DND-41 (cell line): ENCODE measurements around the gene GDPGP1.

Experiments used
- ATAC-seq: fragments of 200-7000 bp; cut with Tn5 transposase; 3 replicates; pipeline ENCODE4 v1.9.1; 2021; ENCODE audit warnings: low read depth; ENCODE audit not compliant: insufficient read depth
- DNase-seq: peaks from one replicate; pipeline ENCODE4 v3.0.0-alpha.2; 2020
- H2AFZ ChIP-seq: 2 replicates; pipeline ENCODE4 v1.6.0; 2012; ENCODE audit warnings: low read depth, low read length
- H3K27ac ChIP-seq: 2 replicates; pipeline ENCODE4 v1.5.1; 2012; ENCODE audit warnings: low read length, inconsistent platforms
- H3K27me3 ChIP-seq: fragments of 200-600 bp; sonication (generic); 2 replicates; pipeline ENCODE4 v1.6.0; 2012; ENCODE audit warnings: low read length, mild to moderate bottlenecking, inconsistent platforms; ENCODE audit not compliant: insufficient read depth, poor library complexity
- H3K36me3 ChIP-seq: 2 replicates; pipeline ENCODE4 v1.5.1; 2012; ENCODE audit warnings: low read length, inconsistent platforms; ENCODE audit not compliant: insufficient read depth
- H3K4me1 ChIP-seq: 2 replicates; pipeline ENCODE4 v1.5.1; 2012; ENCODE audit warnings: mild to moderate bottlenecking, low read length; ENCODE audit not compliant: insufficient read depth
- H3K4me2 ChIP-seq: 2 replicates; pipeline ENCODE4 v1.6.0; 2012; ENCODE audit warnings: mild to moderate bottlenecking, moderate library complexity, low read length, inconsistent platforms; ENCODE audit not compliant: insufficient read depth
- H3K4me3 ChIP-seq, 2 experiments: fragments of 200-600 bp in 1 of 2; shearing (Covaris generic) in 1 of 2; 2 replicates each; pipeline ENCODE4 v1.5.1; 2012 to 2016; ENCODE audit warnings: inconsistent platforms in 2 of 2, low read length in 2 of 2, mild to moderate bottlenecking in 2 of 2, low read depth in 1 of 2, moderate library complexity in 1 of 2
- H3K79me2 ChIP-seq: 2 replicates; pipeline ENCODE4 v1.6.0; 2012; ENCODE audit warnings: low read length, inconsistent platforms; ENCODE audit not compliant: insufficient read depth
- H3K9ac ChIP-seq: 2 replicates; pipeline ENCODE4 v1.6.0; 2012; ENCODE audit warnings: low read depth, mild to moderate bottlenecking, inconsistent platforms, low read length, moderate library complexity
- H3K9me3 ChIP-seq: 2 replicates; pipeline ENCODE4 v1.5.1; 2012; ENCODE audit warnings: low read length, moderate library complexity, mild to moderate bottlenecking, inconsistent platforms; ENCODE audit not compliant: insufficient read depth, severe bottlenecking
- H4K20me1 ChIP-seq: 2 replicates; pipeline ENCODE4 v1.6.0; 2012; ENCODE audit warnings: low read length; ENCODE audit not compliant: insufficient read depth
- CTCF ChIP-seq: IDR thresholded peaks from 2 replicates; pipeline ENCODE4 v1.5.1; 2012; ENCODE audit warnings: borderline replicate concordance, low read length, moderate library complexity, mild to moderate bottlenecking; ENCODE audit not compliant: poor library complexity, severe bottlenecking; ENCODE audit errors: extremely low read depth
- EZH2 ChIP-seq: IDR thresholded peaks from 3 replicates; pipeline ENCODE4 v1.6.1; 2012; ENCODE audit warnings: borderline replicate concordance, low read depth, mild to moderate bottlenecking, moderate library complexity, low read length, inconsistent platforms; ENCODE audit not compliant: severe bottlenecking

Gene GDPGP1

GRCh38 chr15:90227816-90228772 lies 5.9 kb upstream of the GDPGP1 start:
- Histone ChIP-seq H3K79me2 (peaks cover 6% of the 10 kb centered on the region), H3K36me3 (peaks cover 26% of the 10 kb centered on the region), H3K27me3 (no peaks in the 10 kb centered on the region), H3K4me1 (peaks cover 22% of the 10 kb centered on the region), H3K4me3 (no peak overlapping the region), H3K27ac (no peak overlapping the region), H3K9me3 (no peaks in the 10 kb centered on the region), H3K9ac (no peak overlapping the region), H2AFZ (no peak overlapping the region), H4K20me1 (no peaks in the 10 kb centered on the region; the same call in 1 of the 2 replicates), H3K4me2 (no peak overlapping the region)
- no peak for ATAC-seq
- DNase-seq: no peak
- no peak for TF ChIP-seq CTCF
- no peak for TF ChIP-seq EZH2

GRCh38 chr15:90228960-90229359 lies 5.0 kb upstream of the GDPGP1 start:
- no peak for ATAC-seq
- no peak for TF ChIP-seq EZH2
- no peak for TF ChIP-seq CTCF
- Histone ChIP-seq H3K4me2 (no peak overlapping the region), H3K27me3 (no peaks in the 10 kb centered on the region), H3K9me3 (no peaks in the 10 kb centered on the region), H3K36me3 (peaks cover 26% of the 10 kb centered on the region), H3K27ac (no peak overlapping the region), H2AFZ (no peak overlapping the region), H3K9ac (no peak overlapping the region), H3K4me3 (no peak overlapping the region), H3K4me1 (peaks cover 23% of the 10 kb centered on the region), H4K20me1 (no peaks in the 10 kb centered on the region; the same call in 1 of the 2 replicates), H3K79me2 (peaks cover 6% of the 10 kb centered on the region)
- DNase-seq: no peak

GRCh38 chr15:90230071-90230494 lies 3.9 kb upstream of the GDPGP1 start:
- Histone ChIP-seq H3K4me3 (no peak overlapping the region), H3K9me3 (no peaks in the 10 kb centered on the region), H3K27ac (no peak overlapping the region), H4K20me1 (no peaks in the 10 kb centered on the region; the same call in 1 of the 2 replicates), H2AFZ (no peak overlapping the region), H3K79me2 (peaks cover 6% of the 10 kb centered on the region), H3K27me3 (no peaks in the 10 kb centered on the region), H3K36me3 (peaks cover 26% of the 10 kb centered on the region), H3K4me1 (peaks cover 32% of the 10 kb centered on the region), H3K9ac (no peak overlapping the region), H3K4me2 (no peak overlapping the region)
- TF ChIP-seq EZH2: no peak
- no peak for TF ChIP-seq CTCF
- no peak for DNase-seq
- no peak for ATAC-seq
